HG02678 (cell line): ENCODE measurements around the gene PCDHB10.

Source experiments
- ATAC-seq: cut with Tn5 transposase; IDR thresholded peaks from one replicate; pipeline ENCODE4 v1.9.1; 2021; ENCODE audit warnings: mild to moderate bottlenecking, moderate library complexity; ENCODE audit not compliant: unreplicated experiment

The PCDHB10 gene

GRCh38 chr5:141236516-141237313 is 44.6 kb downstream of the PCDHB10 start:
- ATAC-seq: no peak

GRCh38 chr5:141241496-141241895 is 49.3 kb downstream of the PCDHB10 start:
- no peak for ATAC-seq
